HUDEP-2 (cell line): ENCODE results near the gene FLVCR2.

ENCODE experiments used
- DNase-seq, 76 experiments: peaks; one replicate each; lab custom pipeline; 2025; ENCODE audit not compliant: unreplicated experiment in 76 of 76; lab: John Stamatoyannopoulos, UW

The FLVCR2 gene

DNA sequence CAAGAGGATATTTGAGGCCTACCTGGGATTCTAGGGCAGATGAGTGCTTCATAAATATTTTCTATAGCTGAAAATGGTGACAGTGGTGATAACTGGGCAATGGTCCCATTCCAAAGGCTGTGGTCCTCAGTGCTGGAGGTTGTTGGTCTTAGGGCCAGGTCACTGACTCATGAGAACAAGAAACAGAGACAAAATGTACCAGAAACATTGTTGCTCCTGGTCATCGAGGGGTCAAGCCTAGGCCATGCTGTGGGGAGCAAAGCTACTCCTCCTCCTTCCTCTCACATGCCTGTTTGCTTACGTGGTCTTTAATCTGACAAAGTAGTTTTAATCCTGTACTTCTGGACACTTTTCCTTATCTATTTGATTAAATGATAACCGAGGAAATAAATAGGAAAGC, 48.4 kb downstream of the FLVCR2 start:
- no peak for DNase-seq

DNA sequence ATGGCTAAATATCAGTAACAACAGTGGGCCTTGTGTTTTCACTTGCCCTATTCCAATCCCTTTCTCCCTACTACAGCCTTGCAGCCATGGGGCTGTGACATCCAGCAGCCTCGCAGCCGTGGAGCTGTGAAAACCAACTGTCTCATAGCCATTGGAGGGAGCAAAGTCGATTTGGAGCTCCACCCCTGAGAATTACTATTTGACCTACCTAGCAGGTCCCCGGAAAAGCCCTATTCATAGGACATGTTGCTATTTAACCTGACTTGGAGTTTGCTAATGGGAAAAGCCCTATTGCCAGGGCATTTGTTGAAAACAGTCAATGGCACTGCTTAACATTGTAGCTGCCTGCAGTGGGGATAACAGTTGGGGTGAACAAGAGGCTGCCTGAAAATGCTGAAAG, 49.0 kb downstream of the FLVCR2 start:
- no peak for DNase-seq

DNA sequence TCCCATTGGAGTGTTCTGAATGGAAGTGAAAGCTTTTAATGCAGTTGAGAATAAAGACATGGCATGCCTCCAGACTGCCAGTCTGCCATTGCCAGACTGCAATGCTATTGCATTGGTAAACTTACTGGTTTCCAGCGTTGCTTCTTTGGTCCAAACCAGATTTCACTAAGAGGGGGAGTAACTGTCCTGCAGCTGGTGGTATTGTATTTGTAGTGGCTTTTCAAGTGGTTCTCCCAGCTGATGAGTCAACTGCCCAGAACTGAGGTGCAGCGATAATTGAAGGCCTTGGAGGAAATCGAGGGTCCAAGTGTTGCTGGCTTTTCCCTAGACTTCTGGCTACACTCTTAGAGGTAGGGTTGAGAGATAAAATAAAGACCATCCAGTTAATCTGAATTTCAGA, 50.4 kb downstream of the FLVCR2 start:
- no peak for DNase-seq

DNA sequence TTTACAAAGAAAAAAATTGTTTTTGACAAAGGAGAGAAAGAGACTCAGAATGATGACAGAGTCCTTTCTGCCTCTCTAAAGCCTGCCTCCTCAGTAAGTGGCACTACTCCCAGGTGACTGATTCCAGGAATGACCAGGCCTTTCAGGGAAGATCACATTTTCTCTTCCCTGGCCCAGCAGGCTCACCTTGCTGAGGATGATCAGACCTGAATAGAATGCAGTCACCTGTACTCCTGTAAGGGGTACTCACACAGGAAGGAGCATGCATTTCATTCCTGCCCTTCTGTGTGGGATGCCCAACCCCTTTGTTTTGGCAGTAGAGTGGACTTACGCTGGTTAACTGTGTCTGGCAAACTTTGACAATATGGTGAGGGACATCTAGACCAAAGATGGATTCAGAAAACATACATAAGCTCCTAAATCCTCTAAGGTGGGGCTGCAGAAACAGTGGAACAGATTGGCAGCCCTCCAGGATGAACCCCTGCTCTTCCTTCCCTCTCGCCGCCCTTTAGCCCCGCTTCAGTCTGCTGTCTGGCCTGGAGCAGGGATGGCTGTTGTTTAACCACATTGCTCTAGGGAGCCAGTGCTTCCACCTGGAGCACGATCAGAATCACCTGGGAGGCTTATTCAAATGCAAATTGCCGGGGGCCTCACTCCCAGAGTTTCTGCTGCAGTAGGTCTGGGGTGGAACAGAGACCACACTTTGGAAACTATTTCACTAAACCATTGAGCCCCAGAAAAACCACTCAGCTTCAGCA, 52.5 kb downstream of the FLVCR2 start:
- no peak for DNase-seq

DNA sequence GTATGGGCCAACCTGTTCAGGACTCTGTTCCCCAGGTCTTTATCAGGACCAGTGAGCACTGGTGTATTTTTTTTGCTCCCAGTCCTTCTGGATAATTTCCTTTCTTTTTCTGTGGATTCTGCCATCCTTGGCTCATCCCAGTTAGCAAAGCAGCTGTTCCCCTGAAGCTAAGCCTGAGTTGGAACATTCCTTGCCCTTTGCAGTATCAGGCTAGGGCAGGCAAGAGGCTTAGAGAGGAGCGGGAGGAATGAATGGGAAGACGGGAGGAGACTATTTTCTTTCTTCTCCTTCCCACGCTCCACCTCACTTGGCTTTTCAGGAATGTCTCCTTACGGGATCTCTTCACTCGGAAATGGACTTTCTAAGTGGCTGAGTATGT, 53.0 kb downstream of the FLVCR2 start:
- DNase-seq: no peak

DNA sequence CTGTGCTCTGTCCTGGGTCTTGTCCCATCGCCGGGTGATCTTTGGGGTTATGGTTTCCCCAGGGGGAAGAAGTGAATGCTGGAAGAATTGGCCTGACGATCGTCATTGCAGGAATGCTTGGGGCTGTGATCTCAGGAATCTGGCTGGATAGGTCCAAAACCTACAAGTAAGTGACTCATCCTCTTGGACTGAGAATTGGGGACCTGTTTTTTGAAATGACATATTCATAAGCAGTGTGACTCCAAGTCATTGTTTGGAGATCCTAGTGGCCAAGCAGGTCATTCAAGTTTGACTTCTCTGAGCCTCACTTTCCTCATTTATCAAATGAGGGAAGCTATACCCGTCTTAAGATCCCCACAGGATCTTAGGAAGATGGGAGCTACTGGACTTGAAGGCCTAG, 56.4 kb downstream of the FLVCR2 start:
- no peak for DNase-seq

DNA sequence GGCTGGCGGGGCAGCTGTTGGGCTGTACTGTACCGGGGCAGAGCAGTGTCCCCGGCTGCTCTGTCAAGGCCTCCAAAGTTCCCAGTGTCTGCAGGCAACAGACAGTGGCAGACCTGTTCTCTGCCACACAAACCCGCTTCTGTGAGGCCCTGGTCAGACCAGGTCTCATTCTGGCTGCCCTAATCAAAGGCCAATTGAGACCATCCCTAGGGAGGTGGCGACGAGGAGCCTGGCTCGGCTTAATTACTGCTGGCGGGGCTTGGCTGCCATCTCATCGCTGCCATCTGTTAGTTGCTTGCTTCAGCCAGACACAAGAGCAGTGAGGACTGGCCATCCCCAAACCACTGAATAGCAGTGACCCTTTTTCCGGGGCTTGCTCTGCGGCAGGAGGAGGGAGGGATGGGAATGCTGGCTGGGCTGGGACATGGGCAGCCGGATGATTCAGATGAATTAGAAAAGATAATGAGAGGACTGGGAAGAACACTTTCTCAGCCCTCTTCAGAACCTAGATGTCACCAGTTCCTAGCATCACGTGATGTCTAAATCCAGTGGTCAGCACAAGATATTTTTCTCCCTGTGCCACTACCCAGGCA, 57.8 kb downstream of the FLVCR2 start:
- no peak for DNase-seq

DNA sequence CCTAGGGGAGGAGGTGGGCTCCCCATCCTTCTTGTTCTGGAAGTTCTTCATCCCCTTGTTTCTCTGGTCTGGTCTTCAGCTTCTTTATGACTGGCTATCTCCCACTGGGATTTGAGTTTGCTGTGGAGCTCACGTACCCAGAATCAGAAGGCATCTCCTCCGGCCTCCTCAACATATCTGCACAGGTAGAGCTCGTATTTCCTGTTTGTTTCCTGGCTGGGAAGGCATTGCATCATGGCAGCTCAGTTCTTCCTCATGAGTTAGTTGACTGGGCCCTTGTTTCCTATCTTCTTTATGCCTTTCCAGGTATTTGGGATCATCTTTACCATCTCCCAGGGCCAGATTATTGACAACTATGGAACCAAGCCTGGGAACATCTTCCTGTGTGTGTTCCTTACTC, 62.5 kb downstream of the FLVCR2 start:
- no peak for DNase-seq

DNA sequence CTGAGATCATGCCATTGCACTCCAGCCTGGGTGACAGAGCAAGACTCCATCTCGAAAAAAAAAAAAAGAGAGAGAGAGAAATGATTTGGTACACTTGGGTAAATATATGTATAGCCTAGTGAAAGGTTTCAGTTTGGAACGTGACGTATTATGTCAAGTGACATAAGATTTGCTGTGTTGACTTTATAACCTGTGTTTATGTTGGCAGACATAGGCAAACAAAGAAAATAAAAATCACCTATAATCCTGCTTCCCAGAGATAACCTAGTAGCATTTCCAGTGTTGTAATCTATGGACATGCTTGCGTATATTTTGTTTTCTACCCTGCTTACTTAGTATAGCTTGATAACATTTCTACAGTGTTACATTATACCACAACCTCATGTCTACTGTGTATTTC, 65.6 kb downstream of the FLVCR2 start:
- DNase-seq: no peak

DNA sequence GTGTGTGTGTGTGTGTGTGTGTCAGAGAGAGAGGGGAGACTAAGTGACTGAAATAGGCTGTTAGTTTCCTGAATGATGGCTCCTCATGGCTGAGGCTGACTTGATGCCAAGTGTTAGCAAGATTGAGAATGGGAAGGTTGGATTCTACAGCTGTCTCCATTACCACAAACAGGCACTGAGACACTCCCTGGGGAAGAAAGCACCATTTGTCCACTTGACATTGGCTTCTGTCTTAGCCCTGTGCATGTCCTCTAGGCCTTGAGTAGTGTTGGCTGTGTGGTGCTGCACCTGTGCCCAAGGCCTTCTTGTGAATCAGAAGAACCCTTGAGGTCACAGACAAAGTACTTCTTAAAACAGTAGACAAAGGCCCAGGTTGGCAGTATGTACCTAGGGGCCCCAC, 66.6 kb downstream of the FLVCR2 start:
- no peak for DNase-seq

DNA sequence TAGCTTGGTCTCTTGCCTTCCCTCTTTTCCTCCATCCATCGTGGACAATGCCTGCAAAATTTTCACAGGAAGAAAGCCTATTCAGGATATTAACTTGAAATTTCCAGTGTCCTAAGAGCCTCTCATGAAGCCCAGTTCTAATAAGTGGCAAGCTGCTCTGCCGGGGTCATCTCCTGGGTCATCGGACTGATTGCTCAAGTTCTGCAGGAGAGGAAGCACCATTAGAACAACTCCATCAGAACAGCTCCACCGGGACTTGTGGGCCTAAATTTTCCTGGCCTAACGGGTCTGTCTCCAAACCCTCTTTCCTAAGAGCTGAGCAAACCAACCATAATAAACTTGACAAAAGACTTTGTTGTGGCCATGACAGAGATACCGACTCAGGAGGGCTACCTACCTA, 68.3 kb downstream of the FLVCR2 start:
- no peak for DNase-seq

DNA sequence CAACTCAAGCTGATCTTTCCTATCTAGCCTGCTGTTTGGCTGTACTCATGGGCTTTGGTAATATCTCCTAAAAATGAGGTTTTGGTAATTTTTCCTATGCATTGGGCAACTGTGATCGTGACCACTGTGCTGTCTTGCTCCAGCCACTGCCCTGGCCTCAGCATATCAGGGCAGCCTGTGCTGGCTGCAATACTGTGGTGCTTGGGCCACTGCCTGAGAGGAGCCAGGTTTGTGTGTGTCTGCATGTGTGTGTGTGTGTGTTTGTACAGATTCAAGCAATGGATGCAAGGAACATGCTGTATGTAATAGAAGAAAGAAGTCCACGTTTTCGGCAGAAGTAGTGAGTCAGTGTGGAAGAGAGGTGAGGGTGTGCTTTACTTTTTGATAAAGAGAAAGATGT, 69.2 kb downstream of the FLVCR2 start:
- peak in 1 of 76 experiments; percentile 2 for DNase-seq

DNA sequence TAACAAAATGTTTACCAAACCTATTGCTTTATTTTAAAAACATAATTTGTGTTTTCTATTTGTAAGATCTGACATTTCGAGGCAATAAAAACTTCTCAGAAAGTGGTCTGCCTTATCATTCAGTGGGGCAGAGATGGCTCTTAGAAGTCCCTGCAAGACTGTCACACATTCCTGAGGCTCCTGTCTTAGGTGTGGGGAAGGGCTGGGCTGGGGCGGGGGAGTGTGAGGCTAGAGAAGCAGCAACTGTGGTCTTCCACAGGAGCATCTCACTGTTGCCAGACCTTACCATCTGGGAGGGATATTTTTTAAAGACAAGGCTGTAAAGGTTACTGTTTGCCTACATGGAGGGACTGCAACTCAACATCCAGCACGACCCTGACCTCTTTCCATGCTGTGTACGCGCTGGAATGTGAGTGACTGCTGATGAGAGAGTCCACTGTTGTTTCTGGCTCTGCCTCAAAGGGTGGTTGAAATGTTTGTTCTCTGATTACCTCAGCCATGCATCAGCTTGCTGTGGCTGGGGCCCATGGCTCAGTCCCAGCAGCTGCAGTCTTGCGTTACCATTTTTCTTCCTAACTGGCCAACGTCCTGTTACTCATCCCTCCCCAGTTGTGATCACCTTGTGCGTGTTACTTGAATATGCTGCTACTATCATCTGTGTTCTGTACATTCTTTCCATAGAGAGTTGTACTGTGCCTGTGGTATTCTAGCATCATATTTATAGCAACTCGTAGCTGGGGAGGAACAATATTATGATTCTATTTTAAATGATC, 69.8 kb downstream of the FLVCR2 start:
- DNase-seq: no peak

DNA sequence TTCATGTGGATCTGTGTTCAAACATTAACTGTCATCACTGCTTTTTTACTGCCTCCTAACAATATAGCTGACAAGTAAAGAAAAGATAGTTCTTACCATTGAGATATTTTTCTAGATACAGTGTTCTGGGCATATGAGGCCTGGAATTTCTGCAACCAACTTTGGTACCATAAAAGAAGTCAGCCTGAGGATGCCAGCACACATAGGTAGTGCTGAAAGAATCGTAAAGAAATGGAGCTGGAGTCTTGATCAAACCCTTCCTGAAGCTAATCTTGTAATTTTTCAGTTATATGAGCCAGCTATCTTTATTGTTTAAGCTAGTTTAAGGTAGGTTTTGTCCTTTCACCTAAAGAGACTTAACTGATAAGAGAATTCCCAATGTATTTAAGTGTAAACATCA, 70.9 kb downstream of the FLVCR2 start:
- no peak for DNase-seq

DNA sequence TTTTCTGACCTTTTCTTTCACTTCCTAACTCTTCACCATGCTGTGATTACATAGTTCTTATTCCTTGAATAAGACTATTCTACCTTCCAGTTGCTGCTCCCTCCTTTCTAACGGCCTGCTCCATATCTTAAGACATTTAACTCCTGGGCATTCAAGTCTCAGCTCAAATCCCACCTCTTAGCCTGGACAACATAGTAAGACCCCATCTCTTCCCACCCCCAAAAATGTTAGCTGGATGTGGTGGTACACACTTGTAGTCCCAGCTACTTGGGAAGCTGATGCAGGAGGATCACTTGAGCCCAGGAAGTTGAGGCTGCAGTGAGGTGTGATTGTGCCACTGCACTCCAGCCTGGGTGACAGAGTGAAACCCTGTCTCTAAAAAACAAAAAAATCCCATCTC, 71.4 kb downstream of the FLVCR2 start:
- DNase-seq: no peak

DNA sequence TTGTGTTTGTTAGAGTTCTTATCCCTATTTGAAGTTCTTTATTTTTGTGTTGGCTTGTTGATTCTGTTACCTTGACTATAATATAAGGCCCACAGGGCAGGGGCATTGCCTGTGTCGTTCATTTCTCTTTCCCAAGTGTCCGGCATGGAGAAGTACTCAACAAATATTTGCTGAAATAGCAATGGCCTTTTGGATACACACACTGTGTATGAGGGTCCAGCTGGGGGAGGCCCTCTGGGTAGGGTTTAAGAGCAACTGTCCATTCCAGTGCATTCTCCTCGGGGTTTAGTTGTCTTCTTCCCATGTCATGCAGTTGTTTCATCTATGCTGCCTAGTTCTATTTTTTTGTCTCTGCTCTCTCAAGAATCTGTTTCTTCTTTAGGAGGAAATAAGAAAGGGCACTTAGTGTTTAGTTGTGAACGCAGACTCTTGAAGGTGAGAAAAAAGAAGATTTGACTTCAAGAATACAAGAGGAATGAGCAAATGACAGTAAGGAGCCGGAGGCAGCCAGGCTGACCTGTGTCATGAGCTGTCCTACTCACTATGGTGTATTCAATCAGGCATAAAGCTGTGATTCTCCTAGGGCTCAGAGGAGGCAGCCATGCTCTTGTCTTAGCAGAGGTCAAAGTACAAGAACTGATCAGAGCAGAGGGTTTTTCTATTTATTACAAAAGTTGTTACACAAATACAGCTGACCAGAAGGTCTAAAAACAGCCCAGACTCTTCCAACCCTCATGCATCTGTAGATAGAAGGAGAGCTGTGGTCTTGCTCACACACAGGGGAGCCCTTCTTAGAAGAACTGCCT, 72.0 kb downstream of the FLVCR2 start:
- no peak for DNase-seq

DNA sequence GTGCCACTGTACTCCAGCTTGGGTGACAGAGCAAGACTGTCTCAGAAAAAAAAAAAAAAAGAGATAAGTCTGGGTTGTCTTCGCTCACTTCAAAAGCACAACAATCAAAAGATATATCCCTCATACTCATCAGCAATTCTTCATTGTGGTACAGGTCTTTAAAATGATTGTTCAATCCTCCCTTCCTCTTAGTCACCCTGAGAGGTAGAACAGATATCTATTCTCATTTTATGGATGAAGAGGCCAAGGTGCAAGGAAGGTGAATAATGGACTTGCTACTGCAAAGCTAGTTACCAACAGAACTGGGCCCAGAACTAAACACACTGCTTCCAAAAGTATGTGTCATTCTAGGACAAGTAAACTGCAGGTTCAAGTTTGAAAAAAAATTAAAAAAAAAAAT, 75.1 kb downstream of the FLVCR2 start:
- no peak for DNase-seq

DNA sequence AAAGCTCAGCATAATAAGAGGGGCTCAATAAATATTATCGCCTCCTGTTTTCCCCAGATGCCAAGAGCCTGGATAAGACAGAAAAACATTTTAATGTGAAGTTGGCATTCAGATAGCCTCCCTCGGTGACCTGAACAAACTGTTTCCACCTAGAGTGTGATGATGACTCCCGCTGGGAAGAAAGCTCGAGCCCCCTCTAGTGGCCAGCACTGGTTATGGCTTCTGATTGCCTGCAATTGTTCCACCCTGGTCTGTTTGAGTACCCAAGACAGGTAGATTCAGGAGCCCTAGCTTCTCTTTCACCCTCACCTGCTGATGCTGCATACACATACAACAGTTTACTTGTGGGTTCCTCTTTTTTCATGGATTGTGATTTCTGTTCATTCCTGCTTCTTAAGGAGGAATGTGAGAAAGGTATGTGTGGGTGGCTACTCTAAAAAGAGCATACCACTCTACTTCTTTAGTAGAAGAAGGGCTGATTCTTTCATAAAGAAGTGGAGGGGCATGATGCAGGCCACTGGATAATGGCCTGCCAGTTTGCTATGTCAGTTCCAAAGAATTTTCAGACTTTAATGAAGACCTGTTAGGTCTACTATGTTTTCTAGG, 75.8 kb downstream of the FLVCR2 start:
- DNase-seq: peak in 62 of 76 experiments; percentile 3 to 71 (median 44)

DNA sequence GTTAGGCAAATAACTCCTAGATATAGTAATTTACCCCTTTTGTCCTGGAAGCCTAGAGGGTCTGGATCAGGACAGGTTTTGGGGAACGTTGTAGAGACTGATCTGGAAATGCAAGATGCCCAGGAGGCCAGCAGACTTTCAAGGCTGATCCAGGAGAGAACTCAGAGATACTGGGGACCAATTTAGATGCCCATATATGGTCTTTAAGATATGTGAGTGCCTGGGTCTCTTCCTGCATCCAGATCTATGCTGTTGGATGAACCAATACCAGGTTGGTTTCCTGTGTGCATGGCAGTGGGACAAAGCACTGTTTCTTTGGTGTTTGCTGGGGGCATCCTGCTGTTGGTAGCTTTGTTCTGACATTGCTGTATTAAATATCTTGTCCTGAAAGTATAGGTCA, 76.8 kb downstream of the FLVCR2 start:
- no peak for DNase-seq

DNA sequence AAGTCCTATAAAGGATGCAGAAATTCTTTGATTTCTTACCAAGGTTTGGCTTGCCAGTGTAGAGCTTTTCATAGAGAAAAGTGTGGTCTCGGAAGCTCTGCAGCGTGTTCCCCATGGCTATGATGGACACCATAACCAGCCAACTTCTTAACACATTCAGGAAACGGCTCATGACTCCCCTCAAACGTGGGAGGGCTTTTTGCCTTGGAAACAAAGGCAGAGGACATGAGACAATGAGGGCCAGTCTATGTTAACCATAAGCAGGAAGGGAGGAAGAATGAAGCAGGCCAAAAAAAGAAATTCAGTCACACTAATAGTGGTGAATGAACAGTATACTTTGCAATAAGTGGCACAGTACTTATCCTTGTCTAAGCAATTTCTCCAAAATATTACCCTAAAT, 78.9 kb downstream of the FLVCR2 start:
- no peak for DNase-seq

DNA sequence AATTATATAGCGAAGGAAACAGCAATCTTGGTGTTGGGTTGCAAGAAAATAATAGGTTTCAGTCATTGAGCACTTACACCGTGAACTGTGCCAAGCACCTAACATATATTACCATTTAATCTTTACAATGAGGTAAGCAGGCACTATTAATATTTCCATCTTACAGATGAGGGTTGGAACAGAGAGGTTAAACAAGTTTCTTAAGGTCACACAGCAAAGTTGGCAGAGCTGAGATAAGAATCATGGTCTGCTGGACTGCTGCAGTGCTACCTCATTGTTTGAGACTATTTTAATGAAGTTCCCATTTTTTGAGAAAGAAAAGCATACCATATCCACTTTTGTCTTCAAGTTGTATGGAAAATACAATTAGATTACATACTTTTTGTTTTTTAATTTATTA, 80.5 kb downstream of the FLVCR2 start:
- no peak for DNase-seq
